ENCODE data around the gene CD8B2. TPM values are rescaled to one million over a fixed set of nuclear protein-coding genes. Genes with fewer than 3 reads are reported as not detected.
"Not testable (repeated sequence)": the region's sequence is repeated elsewhere in the genome, so short reads cannot be mapped to it uniquely, and the experiment has no call there.

The CD8B2 gene
- total and polyA plus RNA-seq, 2 experiments from 2014 or later, result 0.06 TPM; not detected in 1

DNA sequence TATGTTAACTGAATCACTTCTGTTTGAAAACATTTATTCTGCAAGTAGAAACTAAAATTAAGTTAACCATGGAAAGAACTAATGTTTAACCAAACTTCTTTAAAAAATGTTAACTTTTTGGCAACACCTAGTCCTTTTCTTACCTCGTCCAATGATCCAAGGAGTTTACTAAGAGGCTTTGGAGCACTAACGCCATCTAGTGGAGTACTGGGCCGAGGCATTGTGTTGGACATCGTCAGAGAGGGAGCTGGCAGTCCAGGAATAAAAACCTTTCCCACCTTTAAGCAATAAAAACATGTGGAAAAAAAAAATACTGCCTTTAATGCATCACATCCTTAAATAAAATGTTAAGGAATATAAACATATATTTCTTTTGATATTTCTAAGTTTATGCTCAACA is 16.5 kb upstream of the CD8B2 start:
- not testable (repeated sequence) for H3K4me3 Mint-ChIP-seq; H3K4me1 Mint-ChIP-seq; H3K36me3 ChIP-seq (ENCODE audit: insufficient read depth); H3K79me2 ChIP-seq (replicated peaks; ENCODE audit: insufficient read depth); H3K36me3 Mint-ChIP-seq (ENCODE audit: low read depth); H3K9me3 Mint-ChIP-seq; DNase-seq (ENCODE audit: low spot score); H3K4me3 ChIP-seq; H2AFZ ChIP-seq; H4K20me1 ChIP-seq (replicated peaks; ENCODE audit: insufficient read depth); H3K27ac ChIP-seq (ENCODE audit: low read depth); H3K27me3 Mint-ChIP-seq (ENCODE audit: insufficient read depth, low read depth, poor library complexity); H3K27me3 ChIP-seq (ENCODE audit: insufficient read depth); H3K4me1 ChIP-seq (ENCODE audit: insufficient read depth); H3K27ac Mint-ChIP-seq; H3F3A ChIP-seq (replicated peaks; ENCODE audit: low read depth); H3K9me2 ChIP-seq (ENCODE audit: insufficient read depth); H3K4me2 ChIP-seq
- ATAC-seq, result peak; percentile 83
- TF ChIP-seq, protein P1, sequence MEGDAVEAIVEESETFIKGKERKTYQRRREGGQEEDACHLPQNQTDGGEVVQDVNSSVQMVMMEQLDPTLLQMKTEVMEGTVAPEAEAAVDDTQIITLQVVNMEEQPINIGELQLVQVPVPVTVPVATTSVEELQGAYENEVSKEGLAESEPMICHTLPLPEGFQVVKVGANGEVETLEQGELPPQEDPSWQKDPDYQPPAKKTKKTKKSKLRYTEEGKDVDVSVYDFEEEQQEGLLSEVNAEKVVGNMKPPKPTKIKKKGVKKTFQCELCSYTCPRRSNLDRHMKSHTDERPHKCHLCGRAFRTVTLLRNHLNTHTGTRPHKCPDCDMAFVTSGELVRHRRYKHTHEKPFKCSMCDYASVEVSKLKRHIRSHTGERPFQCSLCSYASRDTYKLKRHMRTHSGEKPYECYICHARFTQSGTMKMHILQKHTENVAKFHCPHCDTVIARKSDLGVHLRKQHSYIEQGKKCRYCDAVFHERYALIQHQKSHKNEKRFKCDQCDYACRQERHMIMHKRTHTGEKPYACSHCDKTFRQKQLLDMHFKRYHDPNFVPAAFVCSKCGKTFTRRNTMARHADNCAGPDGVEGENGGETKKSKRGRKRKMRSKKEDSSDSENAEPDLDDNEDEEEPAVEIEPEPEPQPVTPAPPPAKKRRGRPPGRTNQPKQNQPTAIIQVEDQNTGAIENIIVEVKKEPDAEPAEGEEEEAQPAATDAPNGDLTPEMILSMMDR (conservative IDR thresholded peaks at IDR 0.05; ENCODE audit: low read depth in 2 of 2), result peak; percentile 52

DNA sequence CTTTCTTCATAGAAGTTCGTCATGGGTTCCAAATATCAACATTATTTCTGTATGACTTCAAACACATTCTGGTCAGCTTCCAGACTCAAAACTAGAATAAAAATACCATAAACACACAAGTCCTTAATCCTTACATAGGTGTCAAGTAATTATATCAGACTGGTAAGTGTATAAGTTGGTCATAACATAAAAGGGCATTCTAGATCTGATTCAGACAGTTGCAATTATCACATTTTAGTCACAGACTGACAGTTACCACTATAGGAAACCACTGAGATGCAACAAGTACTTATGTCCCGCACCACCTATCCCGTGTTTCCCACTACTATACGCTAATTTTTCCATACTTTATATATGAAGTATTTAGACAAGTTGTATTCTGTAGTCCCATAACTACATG is 9.5 kb upstream of the CD8B2 start:
- not testable (repeated sequence) for H3K79me2 ChIP-seq (replicated peaks; ENCODE audit: insufficient read depth); H4K20me1 ChIP-seq (replicated peaks; ENCODE audit: insufficient read depth); H3K4me3 Mint-ChIP-seq; H3K9me2 ChIP-seq (ENCODE audit: insufficient read depth); DNase-seq (ENCODE audit: low spot score); H3K27ac ChIP-seq (ENCODE audit: low read depth); H3K36me3 Mint-ChIP-seq (ENCODE audit: low read depth); H3K27me3 ChIP-seq (ENCODE audit: insufficient read depth); H3K4me1 ChIP-seq (ENCODE audit: insufficient read depth); H3K4me1 Mint-ChIP-seq; H3K9me3 Mint-ChIP-seq; H3F3A ChIP-seq (replicated peaks; ENCODE audit: low read depth); H3K27ac Mint-ChIP-seq; H3K4me2 ChIP-seq; ATAC-seq; H3K27me3 Mint-ChIP-seq (ENCODE audit: insufficient read depth, low read depth, poor library complexity); H2AFZ ChIP-seq; H3K4me3 ChIP-seq; H3K36me3 ChIP-seq (ENCODE audit: insufficient read depth)

DNA sequence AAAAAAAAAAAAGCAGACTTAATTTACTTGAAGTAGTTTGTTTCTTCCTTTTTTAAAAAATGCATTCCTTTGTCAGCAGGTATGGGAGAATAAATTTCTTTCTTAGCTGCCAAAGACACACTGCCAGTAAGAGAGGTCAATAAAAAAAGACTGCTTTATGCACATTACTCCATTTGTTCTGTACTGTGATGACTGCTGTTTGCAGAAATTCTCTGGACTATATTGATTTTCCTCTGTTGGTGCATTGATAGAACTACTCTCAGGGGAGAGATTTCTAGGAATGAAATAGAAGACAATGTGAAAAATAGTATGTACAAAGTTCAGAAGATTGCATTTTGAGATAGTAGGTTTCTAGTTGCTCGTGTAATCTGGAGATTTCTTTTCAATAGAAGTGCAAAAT is 7.6 kb upstream of the CD8B2 start:
- H3K36me3 ChIP-seq (ENCODE audit: insufficient read depth); H3K27me3 ChIP-seq (ENCODE audit: insufficient read depth); H3K4me1 Mint-ChIP-seq; H3F3A ChIP-seq (replicated peaks; ENCODE audit: low read depth); H3K4me3 Mint-ChIP-seq; H3K27ac ChIP-seq (ENCODE audit: low read depth); ATAC-seq; H3K4me3 ChIP-seq; H4K20me1 ChIP-seq (replicated peaks; ENCODE audit: insufficient read depth); H3K9me3 Mint-ChIP-seq; H3K9me2 ChIP-seq (ENCODE audit: insufficient read depth); H3K27ac Mint-ChIP-seq; H3K36me3 Mint-ChIP-seq (ENCODE audit: low read depth); DNase-seq (ENCODE audit: low spot score); H3K79me2 ChIP-seq (replicated peaks; ENCODE audit: insufficient read depth); H3K27me3 Mint-ChIP-seq (ENCODE audit: insufficient read depth, low read depth, poor library complexity); H2AFZ ChIP-seq; H3K4me1 ChIP-seq (ENCODE audit: insufficient read depth); H3K4me2 ChIP-seq: not testable (repeated sequence)

DNA sequence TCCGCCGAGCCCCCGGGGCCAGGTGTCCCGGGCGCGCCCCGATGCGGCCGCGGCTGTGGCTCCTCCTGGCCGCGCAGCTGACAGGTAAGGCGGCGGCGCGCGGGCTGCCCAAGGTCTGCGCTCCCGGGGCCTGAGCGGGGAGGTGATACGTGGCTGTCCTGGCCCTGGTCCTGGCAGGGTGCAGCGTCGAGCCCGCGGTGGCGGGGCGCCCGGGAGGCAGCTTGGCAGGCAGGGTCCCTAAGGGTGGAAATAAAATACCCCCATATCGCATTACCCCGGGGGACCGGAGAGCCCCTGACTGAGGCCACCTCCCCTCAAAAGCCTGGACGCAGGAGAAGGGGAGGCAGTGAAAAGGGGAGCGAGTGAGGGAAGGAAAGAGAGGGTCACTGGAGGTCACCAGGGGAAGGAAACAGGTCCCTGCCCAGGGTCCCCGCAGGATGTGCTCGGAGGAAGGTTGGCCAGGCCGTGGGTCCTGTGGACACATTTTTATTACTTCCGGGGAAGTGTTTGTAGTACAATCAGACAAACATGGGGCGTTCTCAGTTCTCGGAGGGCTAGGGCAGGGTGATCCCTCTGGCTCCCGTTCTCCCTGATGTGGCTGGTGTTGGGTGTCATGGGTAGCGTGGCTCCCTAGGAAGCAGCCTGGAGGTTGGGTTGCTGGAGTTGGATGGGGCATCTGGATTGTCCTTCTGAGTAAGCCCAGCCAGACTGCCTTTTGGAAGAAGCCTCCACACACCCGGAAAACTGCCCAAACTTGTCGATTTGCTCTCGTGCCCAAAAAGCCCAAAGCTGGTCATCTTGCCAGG is 425 bp downstream of the CD8B2 start:
- H3K36me3 Mint-ChIP-seq (ENCODE audit: low read depth); H3K79me2 ChIP-seq (replicated peaks; ENCODE audit: insufficient read depth); H3F3A ChIP-seq (replicated peaks; ENCODE audit: low read depth); H3K9me2 ChIP-seq (ENCODE audit: insufficient read depth); H3K4me1 ChIP-seq (ENCODE audit: insufficient read depth); H2AFZ ChIP-seq; H3K27ac ChIP-seq (ENCODE audit: low read depth); H3K27ac Mint-ChIP-seq; H4K20me1 ChIP-seq (replicated peaks; ENCODE audit: insufficient read depth); H3K27me3 Mint-ChIP-seq (ENCODE audit: insufficient read depth, low read depth, poor library complexity); H3K4me1 Mint-ChIP-seq; H3K9me3 Mint-ChIP-seq; H3K36me3 ChIP-seq (ENCODE audit: insufficient read depth): not testable (repeated sequence)
- H3K27me3 ChIP-seq (ENCODE audit: insufficient read depth), result peaks cover 19% of the 10 kb centered on the region
- peak; percentile 78 for DNase-seq (ENCODE audit: low spot score)
- ATAC-seq, result peak; percentile 89
- peak overlapping the region; percentile 60 for H3K4me3 Mint-ChIP-seq
- H3K4me3 ChIP-seq, result peak overlapping the region; percentile 53
- H3K4me2 ChIP-seq, result peak overlapping the region; percentile 78

GRCh38 chr2:106489701-106490100 is 2.5 kb downstream of the CD8B2 start:
- H3K27ac ChIP-seq (ENCODE audit: low read depth); ATAC-seq; H3K4me1 ChIP-seq (ENCODE audit: insufficient read depth); H3K36me3 Mint-ChIP-seq (ENCODE audit: low read depth); DNase-seq (ENCODE audit: low spot score); H3K27ac Mint-ChIP-seq; H4K20me1 ChIP-seq (replicated peaks; ENCODE audit: insufficient read depth); H3K4me1 Mint-ChIP-seq; H3K4me3 Mint-ChIP-seq; H3K4me2 ChIP-seq; H3K9me2 ChIP-seq (ENCODE audit: insufficient read depth); H3K27me3 Mint-ChIP-seq (ENCODE audit: insufficient read depth, low read depth, poor library complexity); H2AFZ ChIP-seq; H3K4me3 ChIP-seq; H3K36me3 ChIP-seq (ENCODE audit: insufficient read depth); H3K79me2 ChIP-seq (replicated peaks; ENCODE audit: insufficient read depth); H3K9me3 Mint-ChIP-seq; H3F3A ChIP-seq (replicated peaks; ENCODE audit: low read depth): not testable (repeated sequence)
- peaks cover 19% of the 10 kb centered on the region for H3K27me3 ChIP-seq (ENCODE audit: insufficient read depth)

- not testable (repeated sequence) for H3K4me1 ChIP-seq (ENCODE audit: insufficient read depth); H3K4me1 Mint-ChIP-seq; H4K20me1 ChIP-seq (replicated peaks; ENCODE audit: insufficient read depth); H3K9me3 Mint-ChIP-seq; H3F3A ChIP-seq (replicated peaks; ENCODE audit: low read depth); H3K4me2 ChIP-seq; H3K4me3 ChIP-seq; H3K36me3 ChIP-seq (ENCODE audit: insufficient read depth); DNase-seq (ENCODE audit: low spot score); H2AFZ ChIP-seq; H3K79me2 ChIP-seq (replicated peaks; ENCODE audit: insufficient read depth); H3K9me2 ChIP-seq (ENCODE audit: insufficient read depth); H3K27ac ChIP-seq (ENCODE audit: low read depth); H3K27me3 ChIP-seq (ENCODE audit: insufficient read depth); H3K36me3 Mint-ChIP-seq (ENCODE audit: low read depth); H3K27me3 Mint-ChIP-seq (ENCODE audit: insufficient read depth, low read depth, poor library complexity); H3K27ac Mint-ChIP-seq; H3K4me3 Mint-ChIP-seq
- ATAC-seq, result peak; percentile 74
Observed at GRCh38 chr2:106492399-106492798, 5.2 kb downstream of the CD8B2 start.

All from GM23338 (cell line).